Esophagus (tissue), 2 donors: Measurements from ENCODE around the gene IRF1. TPM values are rescaled to one million over a fixed set of nuclear protein-coding genes. Genes with fewer than 3 reads are reported as not detected.
"Not testable (repeated sequence)": the region's sequence is repeated elsewhere in the genome, so short reads cannot be mapped to it uniquely, and the experiment has no call there.

Experiments used
- H3K27ac ChIP-seq, 2 donors: one replicate each; pipeline ENCODE4 v1.5.1; 2013; ENCODE audit warnings: low read depth in 2 of 2, mild to moderate bottlenecking in 2 of 2, inconsistent platforms in 1 of 2, low read length in 1 of 2, moderate library complexity in 1 of 2
- H3K27me3 ChIP-seq, 2 donors: one replicate each; pipeline ENCODE4 v1.6.1; 2013; ENCODE audit warnings: low read length in 2 of 2, control low read depth in 1 of 2, mild to moderate bottlenecking in 1 of 2; ENCODE audit not compliant: insufficient read depth in 2 of 2, control insufficient read depth in 1 of 2
- H3K36me3 ChIP-seq, 2 donors: one replicate each; pipeline ENCODE4 v1.6.1; 2013; ENCODE audit warnings: low read length in 1 of 2; ENCODE audit not compliant: control insufficient read depth in 2 of 2, insufficient read depth in 2 of 2
- H3K4me1 ChIP-seq, 2 donors: one replicate each; pipeline ENCODE4 v1.6.1; 2013; ENCODE audit warnings: low read length in 1 of 2; ENCODE audit not compliant: control insufficient read depth in 2 of 2, insufficient read depth in 2 of 2
- H3K4me3 ChIP-seq, 2 donors: one replicate each; pipeline ENCODE4 v1.5.1; 2013; ENCODE audit warnings: low read length in 2 of 2, mild to moderate bottlenecking in 2 of 2, low read depth in 1 of 2, moderate library complexity in 1 of 2
- H3K9me3 ChIP-seq, 2 donors: one replicate each; pipeline ENCODE4 v1.6.1; 2013; ENCODE audit warnings: mild to moderate bottlenecking in 2 of 2, low read depth in 1 of 2, low read length in 1 of 2, moderate library complexity in 1 of 2; ENCODE audit not compliant: control insufficient read depth in 2 of 2, insufficient read depth in 1 of 2
- WGBS, 2 donors: extraction: QIAGEN DNeasy Blood & Tissue Kit; methylation state at CpG; one replicate each; pipeline ENCODE4 v1.1.7; 2013; 5-methylcytosine and 5-hydroxymethylcytosine counted together
- polyA plus RNA-seq, 2 donors: library from polyadenylated mRNA; stranded (reverse); fragments of 200-250 nt; gene quantifications; one replicate each; pipeline ENCODE4 v1.2.3, GENCODE V29; 2013
- donor health status: healthy with polysubstance abuse.
- donor health status: Bipolar disorder and iron deficiency.

The IRF1 gene
- polyA plus RNA-seq, 2 donors: 7.5 to 14.2 TPM

DNA sequence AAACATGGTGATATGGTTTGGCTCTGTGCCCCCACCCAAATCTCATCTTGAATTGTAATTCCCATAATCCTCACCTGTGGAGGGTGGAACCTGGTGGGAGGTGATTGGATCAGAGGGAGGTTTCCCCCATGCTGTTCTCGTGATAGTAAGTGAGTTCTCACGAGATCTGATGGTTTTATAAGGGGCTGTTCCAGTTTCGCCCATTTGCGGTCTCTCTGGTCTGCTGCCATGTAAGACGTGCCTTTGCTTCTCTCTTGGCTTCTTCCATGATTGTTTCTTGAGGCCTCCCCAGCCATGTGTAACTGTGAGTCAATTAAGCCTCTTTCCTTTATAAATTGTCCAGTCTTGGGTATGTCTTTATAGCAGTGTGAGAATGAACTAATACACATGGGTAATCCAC is 34.3 kb upstream of the IRF1 start:
- not testable (repeated sequence) for H3K36me3 ChIP-seq, H3K9me3 ChIP-seq, H3K27me3 ChIP-seq, H3K4me3 ChIP-seq, H3K27ac ChIP-seq, H3K4me1 ChIP-seq
- WGBS, 2 donors: 81% methylated on average over 5 of the region's 5 CpGs

DNA sequence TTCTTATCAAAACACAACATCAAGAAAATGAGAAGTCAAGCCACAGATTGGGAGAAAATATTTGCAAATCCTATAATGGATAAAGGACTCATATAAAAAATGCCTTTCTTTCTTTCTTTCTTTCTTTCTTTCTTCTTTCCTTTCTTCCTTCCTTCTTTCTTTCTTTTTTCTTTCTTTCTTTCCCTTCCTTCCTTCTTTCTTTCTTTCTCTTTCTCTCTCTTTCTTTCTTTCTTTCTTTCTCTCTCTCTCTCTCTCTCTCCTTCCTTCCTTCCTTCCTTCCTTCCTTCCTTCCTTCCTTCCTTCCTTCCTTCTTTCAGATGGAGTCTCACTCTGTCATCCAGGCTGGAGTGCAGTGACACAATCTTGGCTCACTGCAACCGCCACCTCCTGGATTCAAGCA is 31.5 kb upstream of the IRF1 start:
- not testable (repeated sequence) for H3K9me3 ChIP-seq, H3K4me1 ChIP-seq, H3K4me3 ChIP-seq, H3K27me3 ChIP-seq, H3K36me3 ChIP-seq, H3K27ac ChIP-seq
- WGBS, 2 donors: 91 to 93% methylated on average over 1 of the region's 1 CpG

DNA sequence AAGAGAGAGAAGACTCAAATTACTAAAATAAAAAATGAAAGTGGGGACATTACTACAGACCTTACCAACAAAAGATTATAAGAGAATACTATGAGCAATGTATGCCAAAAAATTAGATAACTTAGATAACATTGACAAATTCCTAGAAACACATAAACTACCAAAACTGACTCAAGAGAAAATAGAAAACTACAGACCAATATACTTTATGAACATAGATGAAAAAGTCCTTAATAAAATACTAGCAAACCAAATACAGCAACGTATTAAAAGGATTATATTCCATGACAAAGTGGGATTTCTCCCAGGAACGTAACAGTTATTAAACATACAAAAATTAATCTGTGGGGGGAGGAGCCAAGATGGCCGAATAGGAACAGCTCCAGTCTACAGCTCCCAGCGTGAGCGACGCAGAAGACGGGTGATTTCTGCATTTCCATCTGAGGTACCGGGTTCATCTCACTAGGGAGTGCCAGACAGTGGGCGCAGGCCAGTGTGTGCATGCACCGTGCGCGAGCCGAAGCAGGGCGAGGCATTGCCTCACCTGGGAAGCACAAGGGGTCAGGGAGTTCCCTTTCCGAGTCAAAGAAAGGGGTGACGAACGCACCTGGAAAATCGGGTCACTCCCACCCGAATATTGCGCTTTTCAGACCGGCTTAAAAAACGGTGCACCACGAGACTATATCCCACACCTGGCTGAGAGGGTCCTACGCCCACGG is 23.2 kb upstream of the IRF1 start:
- not testable (repeated sequence) for H3K4me3 ChIP-seq, H3K9me3 ChIP-seq, H3K27ac ChIP-seq, H3K4me1 ChIP-seq, H3K36me3 ChIP-seq, H3K27me3 ChIP-seq
- WGBS, 2 donors: 80 to 89% methylated on average over 7 to 19 of the region's 25 CpGs

DNA sequence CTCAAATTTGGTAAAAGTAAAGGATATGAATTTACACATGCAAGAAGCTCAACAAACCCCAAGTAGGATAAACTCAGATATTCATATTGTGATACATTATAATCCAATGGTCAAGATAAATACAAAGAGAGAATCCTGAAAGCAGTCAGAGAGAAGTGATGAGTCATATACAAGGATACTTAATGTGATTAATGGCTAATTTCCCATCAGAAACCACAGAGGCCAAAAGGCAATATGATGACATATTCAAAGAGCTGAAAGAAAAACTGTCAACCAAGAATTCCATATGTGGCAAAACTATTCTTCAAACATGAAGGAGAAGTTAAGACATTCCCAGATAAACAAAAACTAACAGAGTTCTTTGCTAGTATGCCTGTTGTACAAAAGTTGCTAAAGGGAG is 19.5 kb upstream of the IRF1 start:
- Histone ChIP-seq H3K36me3 (no peaks in the 10 kb centered on the region), H3K4me3 (no peak overlapping the region), H3K4me1 (no peaks in the 10 kb centered on the region), H3K9me3 (no peaks in the 10 kb centered on the region), H3K27me3 (no peaks in the 10 kb centered on the region), H3K27ac (no peak overlapping the region)

DNA sequence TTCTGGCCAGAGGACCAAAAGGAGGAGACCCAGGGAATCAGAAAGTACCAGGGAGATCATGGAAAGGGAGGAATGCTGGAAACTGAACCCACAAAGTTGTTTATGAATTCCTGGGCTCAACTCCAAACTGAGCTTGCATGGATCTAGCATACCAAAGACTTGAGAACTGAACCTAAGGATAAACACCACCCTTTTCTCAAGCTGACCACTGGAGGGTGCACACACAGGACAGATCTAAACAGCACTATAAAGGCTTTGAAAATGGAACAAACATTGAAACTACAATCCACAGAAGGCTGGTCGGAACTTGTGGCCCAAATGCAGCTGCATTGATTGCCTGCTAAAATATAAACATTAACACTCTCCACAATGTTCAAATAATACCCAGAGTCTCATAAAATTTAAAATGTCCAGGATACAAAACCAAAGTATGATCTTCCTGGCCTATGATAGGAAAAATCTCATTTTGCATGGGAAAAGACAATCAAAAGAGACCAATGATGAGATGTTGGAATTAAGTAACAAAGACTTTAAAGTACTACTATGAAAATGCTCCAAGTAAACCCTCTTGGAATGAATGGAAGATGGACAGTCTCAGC is 15.6 kb upstream of the IRF1 start:
- H3K27ac ChIP-seq: peak overlapping the region in 1 of 2 donors; percentile 19
- H3K4me3 ChIP-seq: no peak overlapping the region
- no peaks in the 10 kb centered on the region for H3K36me3 ChIP-seq
- H3K4me1 ChIP-seq: no peaks in the 10 kb centered on the region
- WGBS, 2 donors: 50 to 56% methylated on average over 1 of the region's 1 CpG
- H3K9me3 ChIP-seq: no peaks in the 10 kb centered on the region
- no peaks in the 10 kb centered on the region for H3K27me3 ChIP-seq

DNA sequence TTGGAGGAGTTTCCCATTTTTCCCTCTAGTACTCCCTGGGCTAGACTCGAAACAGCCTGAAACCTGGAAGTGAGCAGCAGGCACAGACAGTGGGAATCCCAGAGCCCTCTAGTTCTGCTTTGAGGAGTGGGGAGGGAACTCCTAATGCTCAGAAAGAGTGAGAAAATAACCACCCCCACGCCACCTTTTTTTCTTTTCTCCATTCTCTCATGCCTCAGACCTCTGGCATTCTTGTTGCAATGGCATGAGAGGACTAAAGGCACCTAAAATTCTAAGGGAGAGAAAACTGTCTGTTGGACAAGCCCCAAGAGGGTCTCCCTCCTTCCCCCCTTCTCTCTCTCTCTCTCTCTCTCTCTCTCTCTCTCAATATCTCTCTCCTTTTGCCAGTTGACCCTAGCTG is 15.1 kb upstream of the IRF1 start:
- no peaks in the 10 kb centered on the region for H3K4me1 ChIP-seq
- no peaks in the 10 kb centered on the region for H3K9me3 ChIP-seq
- no peaks in the 10 kb centered on the region for H3K36me3 ChIP-seq
- no peaks in the 10 kb centered on the region for H3K27me3 ChIP-seq
- no peak overlapping the region for H3K4me3 ChIP-seq
- 68 to 74% methylated on average over 2 of the region's 2 CpGs for WGBS, 2 donors
- peak overlapping the region in 1 of 2 donors; percentile 19 for H3K27ac ChIP-seq

DNA sequence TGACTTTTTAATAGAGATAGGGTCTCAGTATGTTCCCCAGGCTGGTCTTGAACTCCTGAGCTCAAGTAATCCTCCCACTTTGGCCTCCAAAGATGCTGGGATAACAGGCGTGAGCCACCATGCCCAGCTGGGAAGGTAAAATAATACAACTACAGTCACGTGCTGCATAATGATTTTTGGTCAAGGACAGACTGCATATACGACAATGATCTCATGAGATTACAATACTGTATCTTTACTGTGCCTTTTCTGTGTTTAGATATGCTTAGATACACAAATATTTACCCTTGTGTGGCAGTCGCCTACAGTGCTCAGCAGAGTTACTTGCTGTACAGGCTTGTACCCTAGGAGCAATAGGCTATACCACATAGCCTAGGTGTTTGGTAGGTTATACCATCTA is 14.2 kb upstream of the IRF1 start:
- no peak overlapping the region for H3K27ac ChIP-seq
- WGBS, 2 donors: 61 to 77% methylated on average over 4 of the region's 4 CpGs
- H3K4me3 ChIP-seq: no peak overlapping the region
- H3K27me3 ChIP-seq: no peaks in the 10 kb centered on the region
- H3K4me1 ChIP-seq: no peaks in the 10 kb centered on the region
- H3K9me3 ChIP-seq: no peaks in the 10 kb centered on the region
- no peaks in the 10 kb centered on the region for H3K36me3 ChIP-seq

DNA sequence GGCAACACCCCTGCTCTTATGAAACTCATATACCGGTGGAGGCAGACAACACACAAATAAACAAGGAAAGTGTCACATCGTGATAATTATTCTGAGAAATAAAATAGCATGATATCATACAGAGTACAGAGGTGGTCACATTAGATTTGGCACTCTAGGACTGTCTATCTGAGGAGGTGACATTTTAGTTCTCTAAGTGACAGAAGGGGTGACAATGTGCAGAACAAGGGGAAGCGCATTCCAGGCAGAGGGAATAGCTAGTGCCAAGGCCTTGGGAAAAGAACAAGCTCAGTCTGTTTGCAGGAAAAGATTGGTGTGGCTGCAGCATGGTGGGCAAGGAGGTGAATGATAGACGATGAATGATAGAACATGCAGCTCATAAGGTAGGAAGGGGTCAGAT is 12.7 kb upstream of the IRF1 start:
- WGBS, 2 donors: 75 to 87% methylated on average over 4 of the region's 4 CpGs
- Histone ChIP-seq H3K4me3 (no peak overlapping the region), H3K27ac (no peak overlapping the region), H3K9me3 (no peaks in the 10 kb centered on the region), H3K36me3 (no peaks in the 10 kb centered on the region), H3K4me1 (peaks cover 0 to under 1% of the 10 kb centered on the region in 2 donors), H3K27me3 (no peaks in the 10 kb centered on the region)

DNA sequence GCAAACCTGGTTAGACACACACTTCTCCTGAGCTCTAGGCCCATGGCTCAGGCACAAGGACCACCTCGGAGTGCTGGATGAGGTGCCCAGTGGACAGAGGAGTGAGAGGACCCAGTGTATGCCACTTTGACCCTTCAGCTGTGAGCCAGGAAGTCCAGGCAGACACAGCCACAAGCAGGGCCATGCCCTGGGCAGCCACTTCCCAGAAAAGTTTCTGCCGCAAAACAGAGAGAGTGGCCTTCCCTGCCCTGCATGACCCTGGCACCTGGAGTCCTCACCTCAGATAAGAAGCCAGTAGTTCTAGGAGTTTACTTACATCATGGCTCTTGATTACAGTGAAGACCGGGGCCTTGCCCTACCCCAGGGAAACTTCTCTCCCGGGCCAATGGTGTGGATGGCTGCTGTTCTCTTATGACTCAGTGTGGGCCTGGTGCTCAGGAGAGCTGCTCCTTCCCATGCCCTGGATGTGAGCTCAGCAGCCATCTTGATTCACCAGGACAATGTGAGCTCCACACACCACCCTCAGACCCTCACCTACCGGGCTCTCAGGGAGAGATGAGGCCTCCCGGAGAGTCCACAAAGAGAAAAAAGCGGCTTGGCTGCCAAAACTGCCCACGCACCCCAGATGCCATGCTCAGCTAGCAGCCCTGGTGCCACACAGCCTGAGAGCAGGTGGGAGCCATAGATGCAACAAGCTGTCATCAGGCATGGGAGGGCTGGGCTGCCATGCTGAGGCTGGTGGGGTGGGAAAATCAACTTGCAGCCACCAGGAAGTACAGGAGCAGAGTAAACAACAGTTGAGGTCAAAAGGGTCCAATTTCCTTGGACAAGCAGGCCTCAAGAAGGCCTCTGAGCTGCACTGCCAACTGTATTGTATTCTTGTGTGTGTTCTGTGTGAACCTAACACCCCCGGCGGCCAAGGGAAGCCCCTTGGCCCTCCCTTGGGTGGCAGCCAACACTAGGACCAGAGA is 11.7 kb upstream of the IRF1 start:
- no peaks in the 10 kb centered on the region for H3K27me3 ChIP-seq
- no peaks in the 10 kb centered on the region for H3K9me3 ChIP-seq
- WGBS, 2 donors: 68 to 77% methylated on average over 10 of the region's 10 CpGs
- peaks cover 0 to 8% of the 10 kb centered on the region in 2 donors for H3K4me1 ChIP-seq
- no peak overlapping the region for H3K4me3 ChIP-seq
- H3K27ac ChIP-seq: no peak overlapping the region
- H3K36me3 ChIP-seq: no peaks in the 10 kb centered on the region
